ENCODE results near the gene RYR3.
A peak's percentile ranks its signal among the peaks of the same experiment; 100 is the strongest.

The RYR3 gene

GRCh38 chr15:33678176-33678575 lies 367.4 kb downstream of the RYR3 start:
- intact Hi-C loops (cut with DNase I; ENCODE audit: low total_unique reads): no loop called here
- Histone ChIP-seq H3K27ac (no peak overlapping the region), H3K36me3 (no peaks in the 10 kb centered on the region), H3K9me3 (no peaks in the 10 kb centered on the region), H3K27me3 (no peaks in the 10 kb centered on the region), H3K4me3 (no peak overlapping the region), H3K4me1 (peaks cover 0 to 26% (median 4%) of the 10 kb centered on the region in 4 donors)
- TF ChIP-seq, protein P1, sequence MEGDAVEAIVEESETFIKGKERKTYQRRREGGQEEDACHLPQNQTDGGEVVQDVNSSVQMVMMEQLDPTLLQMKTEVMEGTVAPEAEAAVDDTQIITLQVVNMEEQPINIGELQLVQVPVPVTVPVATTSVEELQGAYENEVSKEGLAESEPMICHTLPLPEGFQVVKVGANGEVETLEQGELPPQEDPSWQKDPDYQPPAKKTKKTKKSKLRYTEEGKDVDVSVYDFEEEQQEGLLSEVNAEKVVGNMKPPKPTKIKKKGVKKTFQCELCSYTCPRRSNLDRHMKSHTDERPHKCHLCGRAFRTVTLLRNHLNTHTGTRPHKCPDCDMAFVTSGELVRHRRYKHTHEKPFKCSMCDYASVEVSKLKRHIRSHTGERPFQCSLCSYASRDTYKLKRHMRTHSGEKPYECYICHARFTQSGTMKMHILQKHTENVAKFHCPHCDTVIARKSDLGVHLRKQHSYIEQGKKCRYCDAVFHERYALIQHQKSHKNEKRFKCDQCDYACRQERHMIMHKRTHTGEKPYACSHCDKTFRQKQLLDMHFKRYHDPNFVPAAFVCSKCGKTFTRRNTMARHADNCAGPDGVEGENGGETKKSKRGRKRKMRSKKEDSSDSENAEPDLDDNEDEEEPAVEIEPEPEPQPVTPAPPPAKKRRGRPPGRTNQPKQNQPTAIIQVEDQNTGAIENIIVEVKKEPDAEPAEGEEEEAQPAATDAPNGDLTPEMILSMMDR (IDR thresholded peaks at IDR 0.05): no peak
- DNase-seq: no peak

- H3K27ac ChIP-seq: no peak overlapping the region
- no peak overlapping the region for H3K4me3 ChIP-seq
- intact Hi-C loops (cut with DNase I; ENCODE audit: low total_unique reads): no loop called here
- H3K9me3 ChIP-seq: no peaks in the 10 kb centered on the region
- no peak for DNase-seq
- H3K36me3 ChIP-seq: no peaks in the 10 kb centered on the region
- peaks cover 0 to 26% (median 4%) of the 10 kb centered on the region in 4 donors for H3K4me1 ChIP-seq
- no peaks in the 10 kb centered on the region for H3K27me3 ChIP-seq
- TF ChIP-seq, protein P1 (IDR thresholded peaks at IDR 0.05): no peak
Measured at GRCh38 chr15:33678602-33679001, 367.8 kb downstream of the RYR3 start.

DNA sequence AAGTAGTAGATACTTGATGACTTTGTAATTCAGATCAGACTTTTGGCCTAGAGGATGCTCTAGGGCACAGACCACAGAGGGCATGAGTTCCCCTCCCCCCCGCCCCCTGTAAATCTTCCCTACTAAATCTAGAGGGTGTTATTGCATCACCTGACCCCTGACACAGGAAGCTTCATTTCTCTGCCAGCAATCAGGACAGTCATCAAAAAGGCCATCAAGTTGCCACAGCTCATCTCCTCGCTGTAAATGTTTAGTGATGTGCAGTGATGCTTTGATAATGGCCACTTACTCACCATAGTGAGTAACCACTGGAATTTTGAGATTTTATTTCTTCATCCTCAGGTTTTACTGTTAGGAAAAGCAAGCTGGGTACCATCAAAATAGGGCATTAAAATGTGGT lies 368.3 kb downstream of the RYR3 start:
- Histone ChIP-seq H3K4me3 (no peak overlapping the region), H3K27me3 (no peaks in the 10 kb centered on the region), H3K27ac (no peak overlapping the region), H3K4me1 (peaks cover 0 to 26% (median 4%) of the 10 kb centered on the region in 4 donors), H3K9me3 (no peaks in the 10 kb centered on the region), H3K36me3 (no peaks in the 10 kb centered on the region)
- TF ChIP-seq, protein P1 (IDR thresholded peaks at IDR 0.05): no peak
- no peak for DNase-seq
- intact Hi-C loops (cut with DNase I; ENCODE audit: low total_unique reads): no loop called here

GRCh38 chr15:33680336-33680735 lies 369.6 kb downstream of the RYR3 start:
- TF ChIP-seq, protein P1 (IDR thresholded peaks at IDR 0.05): no peak
- no peak overlapping the region for H3K4me3 ChIP-seq
- no peaks in the 10 kb centered on the region for H3K9me3 ChIP-seq
- H3K27ac ChIP-seq: peak overlapping the region; percentile 54 to 59
- intact Hi-C loops (cut with DNase I; ENCODE audit: low total_unique reads): no loop called here
- no peak for DNase-seq
- H3K4me1 ChIP-seq: peaks cover 0 to 26% (median 4%) of the 10 kb centered on the region in 4 donors
- H3K36me3 ChIP-seq: no peaks in the 10 kb centered on the region
- H3K27me3 ChIP-seq: no peaks in the 10 kb centered on the region

GRCh38 chr15:33693166-33693800 lies 382.5 kb downstream of the RYR3 start:
- no peaks in the 10 kb centered on the region for H3K27me3 ChIP-seq
- TF ChIP-seq, protein P1 (IDR thresholded peaks at IDR 0.05): no peak
- H3K9me3 ChIP-seq: no peaks in the 10 kb centered on the region
- H3K4me1 ChIP-seq: no peaks in the 10 kb centered on the region
- peaks cover 0 to 7% (median 0%) of the 10 kb centered on the region in 3 donors for H3K36me3 ChIP-seq
- H3K4me3 ChIP-seq: no peak overlapping the region
- H3K27ac ChIP-seq: no peak overlapping the region
- no peak for DNase-seq
- intact Hi-C loops (cut with DNase I; ENCODE audit: low total_unique reads): no loop called here

Data from tibial artery (tissue), 4 donors.